ENCODE data around the gene KAZALD1.

DNA sequence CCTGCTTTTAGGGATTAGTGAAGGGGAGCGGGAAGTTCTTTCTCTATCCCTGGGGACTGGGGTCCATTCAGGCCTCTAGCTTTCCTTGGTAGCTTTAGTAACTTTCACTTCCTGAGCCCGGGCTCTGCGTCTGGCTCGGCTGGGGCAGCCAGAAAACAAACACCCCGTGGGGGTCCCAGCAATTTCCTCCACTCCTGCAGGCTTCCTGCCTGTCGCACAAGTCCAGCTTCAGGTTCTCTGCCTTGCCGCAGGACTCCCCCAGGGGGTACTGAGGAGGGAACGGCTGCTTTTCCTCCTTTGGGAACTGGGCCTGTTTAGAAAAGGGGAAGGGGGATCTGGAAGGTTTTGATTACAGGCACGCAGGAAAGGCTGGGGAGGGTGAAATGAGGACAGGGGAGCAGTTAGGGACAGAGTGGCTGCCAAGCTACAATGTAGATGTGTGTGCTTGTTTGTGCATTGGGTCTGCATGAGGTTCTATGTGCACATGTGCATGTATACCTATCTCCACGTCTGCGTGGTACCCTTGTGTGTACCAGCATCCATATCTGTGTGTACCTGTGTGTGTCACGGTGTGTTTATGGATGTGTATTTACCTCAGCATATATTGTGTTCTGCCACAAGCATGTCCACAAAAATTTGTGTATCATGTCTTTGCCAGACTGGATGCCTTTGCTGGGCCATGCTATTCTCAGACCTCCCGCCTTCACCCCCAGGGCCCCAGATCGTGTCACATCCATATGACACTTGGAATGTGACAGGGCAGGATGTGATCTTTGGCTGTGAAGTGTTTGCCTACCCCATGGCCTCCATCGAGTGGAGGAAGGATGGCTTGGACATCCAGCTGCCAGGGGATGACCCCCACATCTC, 2.0 kb downstream of the KAZALD1 start:
- TF ChIP-seq GATA3 (IDR thresholded peaks at IDR 0.05; ENCODE audit: low read depth, low read length) (no peak), GATA2 (IDR thresholded peaks at IDR 0.05; ENCODE audit: low read depth, low read length) (no peak)

Data from SH-SY5Y (cell line).